Left lung (tissue), 10 donors: ENCODE data around the gene AR. TPM values are rescaled to one million over a fixed set of nuclear protein-coding genes. Genes with fewer than 3 reads are reported as not detected.

Source experiments
- ATAC-seq: fragments of 200-7000 bp; cut with Tn5 transposase; one replicate; pipeline ENCODE4 v1.9.1; 2020; ENCODE audit warnings: moderate library complexity
- DNase-seq, 4 donors: peaks; one replicate each; pipeline ENCODE4 v3.0.0-alpha.2; 2013 to 2020
- H3K27ac ChIP-seq, 2 donors: fragments of 200-600 bp; sonication (generic) in 1 of 2; one replicate each; pipeline versions ENCODE4 v1.5.0 to v1.8.0; 2020 to 2021
- H3K27me3 ChIP-seq, 2 donors: fragments of 200-600 bp; sonication (generic) in 1 of 2; one replicate each; pipeline versions ENCODE4 v1.5.0 to v1.8.0; 2020 to 2021
- H3K36me3 ChIP-seq, 2 donors: fragments of 200-600 bp; sonication (generic) in 1 of 2; one replicate each; pipeline versions ENCODE4 v1.5.0 to v1.8.0; 2020 to 2021
- H3K4me1 ChIP-seq, 2 donors: fragments of 200-600 bp; one replicate each; pipeline ENCODE4 v1.8.0; 2021
- H3K4me3 ChIP-seq, 2 donors: fragments of 200-600 bp; sonication (generic) in 1 of 2; one replicate each; pipeline versions ENCODE4 v1.5.0 to v1.8.0; 2020 to 2021; ENCODE audit warnings: mild to moderate bottlenecking in 1 of 2
- H3K9me3 ChIP-seq, 2 donors: fragments of 200-600 bp; sonication (generic) in 1 of 2; one replicate each; pipeline versions ENCODE4 v1.5.0 to v1.8.0; 2020 to 2021
- intact Hi-C, 2 donors: fragments of 100-400 bp; cut with DNase I; formaldehyde crosslinking; loops; one replicate each; pipeline versions ENCODE4 v1.11.2 to v1.14.2; 2022
- polyA plus RNA-seq, 6 donors: library from polyadenylated mRNA; unstranded; fragments of 120-200 nt; gene quantifications; one replicate each; pipeline ENCODE4 v1.2.1, GENCODE V29; 2013; ENCODE audit not compliant: insufficient read length in 6 of 6
- total RNA-seq, 2 donors: library from RNA; stranded (reverse); fragmentation: NEBNext Ultra II Directional; extraction: Animal tissue kit (Norgen Biotek cat#: 25700); gene quantifications; one replicate each; pipeline ENCODE4 v1.2.1, GENCODE V29; 2021
- TF ChIP-seq, protein P1 (sequence below), 2 donors: fragments of 200-600 bp; sonication (generic) in 1 of 2; IDR thresholded peaks; one replicate each; pipeline versions ENCODE4 v1.5.0 to v1.8.0; 2021; ENCODE audit warnings: antibody characterized with exemption in 2 of 2
- donor health status: DM: no; HTN: yes; CAD: no.
- donor health status: DM: no; HTN: no; CAD: no.

The AR gene
- total and polyA plus RNA-seq, 8 donors = 3.9 to 11.2 (median 10.0) TPM

GRCh38 chrX:67750694-67751093, 206.9 kb downstream of the AR start:
- H3K27me3 ChIP-seq = no peaks in the 10 kb centered on the region
- no peak overlapping the region for H3K4me3 ChIP-seq
- H3K36me3 ChIP-seq = no peaks in the 10 kb centered on the region
- ATAC-seq = no peak
- no peaks in the 10 kb centered on the region for H3K4me1 ChIP-seq
- TF ChIP-seq, protein P1, sequence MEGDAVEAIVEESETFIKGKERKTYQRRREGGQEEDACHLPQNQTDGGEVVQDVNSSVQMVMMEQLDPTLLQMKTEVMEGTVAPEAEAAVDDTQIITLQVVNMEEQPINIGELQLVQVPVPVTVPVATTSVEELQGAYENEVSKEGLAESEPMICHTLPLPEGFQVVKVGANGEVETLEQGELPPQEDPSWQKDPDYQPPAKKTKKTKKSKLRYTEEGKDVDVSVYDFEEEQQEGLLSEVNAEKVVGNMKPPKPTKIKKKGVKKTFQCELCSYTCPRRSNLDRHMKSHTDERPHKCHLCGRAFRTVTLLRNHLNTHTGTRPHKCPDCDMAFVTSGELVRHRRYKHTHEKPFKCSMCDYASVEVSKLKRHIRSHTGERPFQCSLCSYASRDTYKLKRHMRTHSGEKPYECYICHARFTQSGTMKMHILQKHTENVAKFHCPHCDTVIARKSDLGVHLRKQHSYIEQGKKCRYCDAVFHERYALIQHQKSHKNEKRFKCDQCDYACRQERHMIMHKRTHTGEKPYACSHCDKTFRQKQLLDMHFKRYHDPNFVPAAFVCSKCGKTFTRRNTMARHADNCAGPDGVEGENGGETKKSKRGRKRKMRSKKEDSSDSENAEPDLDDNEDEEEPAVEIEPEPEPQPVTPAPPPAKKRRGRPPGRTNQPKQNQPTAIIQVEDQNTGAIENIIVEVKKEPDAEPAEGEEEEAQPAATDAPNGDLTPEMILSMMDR (IDR thresholded peaks at IDR 0.05) = no peak
- peaks cover 0 to 2% of the 10 kb centered on the region in 2 donors for H3K9me3 ChIP-seq
- DNase-seq = no peak
- H3K27ac ChIP-seq = no peak overlapping the region
- intact Hi-C loops = no loop called here

GRCh38 chrX:67759018-67759417, 215.2 kb downstream of the AR start:
- no peaks in the 10 kb centered on the region for H3K36me3 ChIP-seq
- no peaks in the 10 kb centered on the region for H3K4me1 ChIP-seq
- ATAC-seq (no peak), DNase-seq (no peak)
- H3K4me3 ChIP-seq = no peak overlapping the region
- intact Hi-C loops = no loop called here
- no peaks in the 10 kb centered on the region for H3K9me3 ChIP-seq
- TF ChIP-seq, protein P1 (IDR thresholded peaks at IDR 0.05) = no peak
- no peaks in the 10 kb centered on the region for H3K27me3 ChIP-seq
- H3K27ac ChIP-seq = no peak overlapping the region

DNA sequence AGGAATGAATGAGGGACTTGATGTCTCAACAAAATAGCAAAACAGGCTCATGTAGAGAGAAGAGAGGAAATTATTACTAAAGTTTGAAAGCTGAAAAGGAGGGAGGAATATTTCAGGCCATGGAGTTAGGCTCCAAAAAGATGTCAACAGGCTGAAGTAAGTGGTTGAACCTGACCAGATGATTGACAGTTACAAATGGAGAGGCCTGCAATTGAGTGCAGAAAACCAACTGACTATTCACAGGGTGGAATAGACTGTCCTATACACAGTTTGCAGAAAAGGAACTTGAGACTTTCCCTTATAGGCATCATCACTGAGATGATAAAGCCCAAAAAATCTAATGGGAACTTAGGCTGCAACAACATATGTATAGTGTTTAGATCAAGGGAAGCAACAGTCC, 233.3 kb downstream of the AR start:
- no peaks in the 10 kb centered on the region for H3K36me3 ChIP-seq
- TF ChIP-seq, protein P1 (IDR thresholded peaks at IDR 0.05) = no peak
- H3K9me3 ChIP-seq = no peaks in the 10 kb centered on the region
- intact Hi-C loops = no loop called here
- no peak overlapping the region for H3K4me3 ChIP-seq
- DNase-seq (no peak), ATAC-seq (no peak)
- no peak overlapping the region for H3K27ac ChIP-seq
- peaks cover 0 to 7% of the 10 kb centered on the region in 2 donors for H3K4me1 ChIP-seq
- H3K27me3 ChIP-seq = no peaks in the 10 kb centered on the region

GRCh38 chrX:67779099-67779498, 235.3 kb downstream of the AR start:
- TF ChIP-seq, protein P1 (IDR thresholded peaks at IDR 0.05) = no peak
- peak in 1 of 4 donors; percentile 43 for DNase-seq
- intact Hi-C loops = no loop called here
- Histone ChIP-seq H3K27ac (no peak overlapping the region), H3K9me3 (no peaks in the 10 kb centered on the region), H3K4me1 (peaks cover 0 to 7% of the 10 kb centered on the region in 2 donors), H3K36me3 (no peaks in the 10 kb centered on the region), H3K27me3 (no peaks in the 10 kb centered on the region), H3K4me3 (no peak overlapping the region)
- peak; percentile 76 for ATAC-seq
